GM12892 (cell line): ENCODE measurements around the gene NKD2.

Experiments used
- POLR2A ChIP-seq: IDR thresholded peaks from 2 replicates; pipeline ENCODE4 v1.6.1; 2011; ENCODE audit warnings: low read depth, low read length, control low read depth
- TAF1 ChIP-seq: IDR thresholded peaks from 2 replicates; pipeline ENCODE4 v1.6.1; 2011; ENCODE audit warnings: low read depth, mild to moderate bottlenecking, control low read depth, low read length, borderline replicate concordance

GRCh38 chr5:1040571-1040970, 32.0 kb downstream of the NKD2 start:
- TF ChIP-seq POLR2A (no peak), TAF1 (no peak)
